Measurements from ENCODE around the gene RSPH1. TPM values are rescaled to one million over a fixed set of nuclear protein-coding genes. Genes with fewer than 3 reads are reported as not detected.

Gene RSPH1
- total RNA-seq, 2 experiments from 2014 or later: 0.32 TPM; not detected in 1

Other genes with a start within 250 kb of the RSPH1 start
- not detected for gene TFF3, start 180.8 kb downstream of the RSPH1 start, total RNA-seq
- not detected for gene TFF2, start 145.2 kb downstream of the RSPH1 start, total RNA-seq
- not detected for gene TFF1, start 129.7 kb downstream of the RSPH1 start, total RNA-seq
- 10 to 100 TPM; 49.1 to 50.7 TPM for gene TMPRSS3, start 100.2 kb downstream of the RSPH1 start, total RNA-seq
- 10 to 100 TPM; 38.9 to 41.1 TPM for gene UBASH3A, start 92.3 kb downstream of the RSPH1 start, total RNA-seq
- gene SLC37A1, start 17.6 kb upstream of the RSPH1 start, total RNA-seq: 10 to 100 TPM; 15.7 to 17.5 TPM
- 1 to 10 TPM; 6.5 to 7.7 TPM for gene PDE9A, start 157.4 kb upstream of the RSPH1 start, total RNA-seq

All from activated naive CD8-positive, alpha-beta T cell treated with anti-CD3 and anti-CD28 coated beads for 36 hours (primary cell).